Measurements from ENCODE around the gene HOXC6.
"Not testable (repeated sequence)": the region's sequence is repeated elsewhere in the genome, so short reads cannot be mapped to it uniquely, and the experiment has no call there.

HOXC6 gene

DNA sequence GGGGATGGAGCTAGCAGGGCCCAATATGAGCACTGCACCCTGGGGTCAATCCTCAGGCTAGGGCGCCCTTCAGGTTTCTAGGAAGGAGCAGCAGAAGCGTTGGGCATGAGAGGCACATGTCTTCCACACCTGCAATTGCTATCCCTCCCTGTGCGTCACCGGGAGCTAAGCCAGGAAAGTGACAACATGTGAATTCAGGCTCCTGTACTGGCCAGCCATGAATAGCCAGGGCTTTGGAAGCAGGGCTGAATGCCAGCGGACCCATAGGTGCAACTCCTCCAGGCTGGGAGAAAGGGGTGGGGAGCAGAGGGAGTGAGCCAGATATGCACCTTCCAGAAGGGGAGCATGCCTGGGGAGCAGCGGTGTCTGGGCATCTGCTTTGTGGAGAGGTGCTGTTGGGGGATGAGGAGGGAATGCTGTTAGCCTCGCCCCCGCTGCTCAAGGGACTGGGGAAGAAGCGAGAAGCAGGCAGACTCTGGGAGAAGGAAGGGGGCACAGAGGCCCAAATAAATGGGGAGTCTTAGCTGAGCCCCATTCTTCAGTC lies 10.7 kb downstream of the HOXC6 start:
- in situ Hi-C loops (cut with HindIII; ENCODE audit: low sequenced_read_pairs): no loop called here

DNA sequence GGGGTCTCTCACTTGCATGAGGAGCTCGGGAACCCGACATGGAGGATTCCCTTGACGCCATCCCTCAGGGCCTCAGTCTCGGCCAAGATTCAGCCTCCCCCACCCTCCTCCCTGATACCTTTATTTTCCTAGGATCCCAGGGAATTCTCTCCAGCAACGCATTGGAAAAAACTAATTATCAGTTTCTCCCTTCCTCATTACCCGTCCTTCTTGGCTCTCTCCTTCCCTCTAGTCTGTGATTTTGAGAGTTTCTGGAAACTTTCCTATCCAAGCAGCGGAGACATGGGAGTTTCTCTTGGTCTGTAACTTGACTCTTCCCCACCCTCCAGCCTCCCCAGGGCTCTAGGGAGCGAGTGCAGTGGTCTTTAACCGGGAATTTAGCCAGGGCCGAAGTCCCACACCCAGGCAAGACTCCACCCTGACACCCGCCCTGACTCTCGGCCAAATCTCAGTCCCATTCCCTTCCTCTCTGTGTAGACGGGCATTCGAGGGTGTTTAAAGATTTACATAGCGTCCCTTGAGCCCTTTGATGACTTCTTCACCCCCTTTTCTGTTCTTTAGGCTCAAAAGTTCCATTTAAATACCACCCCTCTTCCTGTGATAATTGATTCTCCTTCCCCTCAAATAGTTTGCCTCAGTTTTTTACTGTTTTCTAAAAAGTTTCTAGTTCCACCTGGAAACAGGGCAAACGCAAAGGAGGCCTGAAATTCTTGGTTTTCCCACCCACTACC lies 11.3 kb downstream of the HOXC6 start:
- in situ Hi-C loops (cut with HindIII; ENCODE audit: low sequenced_read_pairs): no loop called here

DNA sequence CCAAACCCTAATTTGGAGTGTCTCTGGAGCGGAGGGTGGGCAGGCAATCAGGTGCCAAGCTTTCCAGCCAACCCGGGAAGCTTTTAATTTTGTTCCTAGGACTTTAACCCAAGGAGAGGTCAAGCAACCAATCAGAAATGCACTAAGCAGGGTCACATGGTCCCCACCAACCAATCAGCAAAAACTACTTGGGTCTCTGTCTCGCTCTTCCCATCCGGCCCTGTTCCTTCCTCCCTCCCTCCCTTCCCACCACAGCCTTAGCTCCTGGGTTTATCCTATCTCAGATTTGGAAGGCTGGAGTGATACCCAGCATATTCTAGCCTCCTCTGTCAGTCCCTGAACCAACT lies 11.9 kb downstream of the HOXC6 start:
- in situ Hi-C loops (cut with HindIII; ENCODE audit: low sequenced_read_pairs): no loop called here

DNA sequence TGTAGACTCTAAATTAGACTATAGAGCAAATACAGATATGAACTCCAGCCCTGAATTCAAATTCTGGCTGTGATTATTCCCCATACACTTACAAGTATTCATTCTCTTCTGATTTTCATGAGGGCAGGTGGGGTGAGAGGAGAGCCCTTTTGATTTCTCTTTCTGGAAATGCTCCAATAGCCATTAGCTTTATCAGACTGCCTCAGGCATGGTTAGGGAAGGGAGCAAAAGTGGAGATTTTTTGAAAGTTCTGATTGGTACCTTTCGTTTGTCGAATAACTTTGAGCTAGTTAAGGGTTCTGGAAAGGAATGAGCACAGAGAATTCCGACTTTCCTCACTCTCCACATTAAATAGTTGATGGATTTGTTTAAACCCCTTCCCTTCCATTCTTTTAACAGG lies 12.4 kb downstream of the HOXC6 start:
- in situ Hi-C loops (cut with HindIII; ENCODE audit: low sequenced_read_pairs): no loop called here

DNA sequence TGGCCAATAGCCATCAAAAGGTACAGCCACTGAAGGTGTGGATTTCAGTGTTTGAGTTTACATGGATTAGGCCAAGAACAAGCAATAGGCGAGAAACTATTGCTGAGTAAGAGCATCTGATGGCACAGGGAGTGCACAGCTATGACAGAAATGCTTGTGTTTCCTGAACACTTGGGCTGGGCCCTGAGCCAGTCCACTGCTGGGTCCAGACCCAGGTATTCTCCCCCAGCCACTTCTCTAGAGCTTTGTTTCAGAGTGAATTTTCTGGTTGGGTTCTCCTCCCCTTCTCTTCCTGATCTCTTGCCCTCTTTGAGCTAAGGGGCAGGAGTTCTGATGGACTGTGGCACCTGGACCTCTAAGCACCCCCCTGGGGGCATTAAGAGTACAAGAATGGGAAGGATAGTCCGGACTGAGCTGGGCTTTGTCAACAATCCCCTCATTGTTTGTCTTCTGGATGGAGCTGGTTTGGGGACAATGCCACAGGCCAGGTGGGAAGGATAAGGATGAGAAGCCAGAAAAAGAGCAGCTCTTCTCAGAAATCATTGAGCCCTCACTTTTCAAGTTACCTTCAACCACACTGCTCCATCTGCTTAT lies 13.0 kb downstream of the HOXC6 start:
- in situ Hi-C loops (cut with HindIII; ENCODE audit: low sequenced_read_pairs): no loop called here

DNA sequence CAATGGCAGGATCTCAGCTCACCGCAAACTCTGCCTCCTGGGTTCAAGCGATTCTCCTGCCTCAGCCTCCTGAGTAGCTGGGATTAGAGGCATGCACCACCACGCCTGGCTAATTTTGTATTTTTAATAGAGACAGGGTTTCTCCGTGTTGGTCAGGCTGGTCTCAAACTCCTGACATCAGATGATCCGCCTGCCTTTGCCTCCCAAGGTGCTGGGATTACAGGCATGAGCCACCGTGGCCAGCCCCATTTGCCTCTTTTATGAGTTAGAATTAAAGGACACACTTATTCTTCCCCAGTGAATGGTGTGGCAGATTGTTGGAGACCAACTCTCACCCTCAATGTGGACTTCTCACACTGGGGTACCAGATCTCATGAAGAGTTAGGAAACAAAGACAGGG lies 13.8 kb downstream of the HOXC6 start:
- in situ Hi-C loops (cut with HindIII; ENCODE audit: low sequenced_read_pairs): not testable (repeated sequence)

DNA sequence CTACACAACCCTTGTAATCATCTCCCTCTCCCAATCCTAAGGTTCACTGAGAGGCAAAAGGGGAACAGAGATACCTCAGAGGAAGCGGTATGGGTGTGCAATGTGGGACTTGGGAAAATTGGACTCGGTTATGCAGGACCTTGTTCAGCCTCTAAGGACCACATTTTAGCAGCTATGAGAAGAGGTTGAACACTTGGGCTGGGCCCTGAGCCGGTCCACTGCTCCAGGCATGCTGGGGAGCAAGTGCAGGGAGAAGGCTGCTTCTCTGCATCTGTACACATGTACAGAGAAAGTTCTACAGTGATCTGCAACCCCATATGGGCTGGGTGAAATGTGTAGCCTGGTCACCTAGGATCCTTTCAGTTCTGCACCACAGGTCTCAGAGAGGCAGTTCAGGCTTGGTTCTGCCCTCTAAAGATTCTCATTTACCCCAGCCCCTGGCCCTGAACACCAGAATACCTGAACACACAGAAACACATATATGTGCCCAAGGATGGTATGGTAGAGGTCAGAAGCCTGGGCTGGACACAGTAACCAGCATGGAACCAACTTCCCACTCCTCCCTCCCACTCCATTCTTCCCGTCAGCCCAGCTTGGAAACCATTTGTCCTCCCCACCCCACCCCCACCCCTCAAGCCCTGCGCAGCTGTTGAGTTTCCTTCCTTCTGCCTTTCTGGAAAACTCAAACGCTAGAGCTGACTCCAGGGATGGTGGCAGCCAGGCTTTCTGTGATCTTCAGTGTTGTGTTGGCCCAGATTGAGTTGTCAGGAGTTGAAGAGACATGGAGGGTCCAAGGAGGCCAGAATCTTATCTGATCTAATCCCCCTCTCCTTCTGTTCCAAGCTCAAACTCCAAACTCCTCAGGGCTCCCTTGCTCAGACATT lies 15.0 kb downstream of the HOXC6 start:
- in situ Hi-C loops (cut with HindIII; ENCODE audit: low sequenced_read_pairs): no loop called here

DNA sequence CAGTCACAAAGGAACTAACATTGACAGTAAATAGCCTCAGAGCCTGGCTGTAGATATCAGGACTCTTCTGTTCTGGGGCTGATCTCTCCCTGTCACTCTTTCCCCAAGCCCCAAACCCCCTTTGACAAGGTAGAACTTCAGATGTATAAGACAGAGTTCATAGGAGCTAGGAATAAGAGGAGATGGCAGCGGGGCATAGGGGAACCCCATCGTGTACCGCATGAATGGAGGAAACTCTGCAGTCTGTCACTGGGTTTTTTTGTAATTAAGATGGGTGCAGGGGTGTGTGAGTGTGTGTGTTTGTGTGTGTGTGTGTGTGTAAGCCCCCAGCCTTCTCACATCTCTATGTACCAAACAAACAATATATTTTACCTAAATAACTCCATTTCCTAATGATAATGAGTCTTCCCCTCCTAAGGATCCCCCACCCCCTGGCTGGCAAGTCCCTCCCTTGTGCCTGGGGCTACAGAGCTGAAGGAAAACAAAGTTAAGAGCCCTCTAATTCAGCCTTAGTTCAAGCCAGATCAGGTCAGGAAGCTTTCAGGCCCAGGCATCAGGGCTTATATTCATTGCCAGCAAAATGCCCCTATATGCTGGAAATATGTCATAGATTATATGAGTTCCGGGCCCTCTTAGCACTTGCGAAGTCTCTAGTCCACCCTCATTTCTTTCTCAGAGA lies 16.3 kb downstream of the HOXC6 start:
- in situ Hi-C loops (cut with HindIII; ENCODE audit: low sequenced_read_pairs): no loop called here

DNA sequence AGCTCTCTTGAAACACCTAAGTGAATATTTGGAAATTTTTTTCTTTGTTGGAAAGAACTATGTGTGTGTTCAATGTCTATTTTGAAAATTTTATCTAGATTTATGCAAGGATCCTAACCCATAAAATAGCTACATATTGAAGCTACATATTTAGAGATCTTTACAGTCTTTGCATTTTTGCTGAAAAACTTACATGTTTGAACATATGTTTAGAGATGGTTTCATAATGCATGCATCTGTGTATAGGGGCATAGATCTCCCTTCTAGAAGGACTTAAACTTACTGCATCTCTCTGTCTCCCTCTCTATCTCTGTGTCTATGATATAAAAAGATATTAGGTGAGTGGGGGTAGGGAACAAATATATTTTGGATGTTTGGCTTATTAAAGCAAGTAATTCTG lies 17.2 kb downstream of the HOXC6 start:
- in situ Hi-C loops (cut with HindIII; ENCODE audit: low sequenced_read_pairs): no loop called here

DNA sequence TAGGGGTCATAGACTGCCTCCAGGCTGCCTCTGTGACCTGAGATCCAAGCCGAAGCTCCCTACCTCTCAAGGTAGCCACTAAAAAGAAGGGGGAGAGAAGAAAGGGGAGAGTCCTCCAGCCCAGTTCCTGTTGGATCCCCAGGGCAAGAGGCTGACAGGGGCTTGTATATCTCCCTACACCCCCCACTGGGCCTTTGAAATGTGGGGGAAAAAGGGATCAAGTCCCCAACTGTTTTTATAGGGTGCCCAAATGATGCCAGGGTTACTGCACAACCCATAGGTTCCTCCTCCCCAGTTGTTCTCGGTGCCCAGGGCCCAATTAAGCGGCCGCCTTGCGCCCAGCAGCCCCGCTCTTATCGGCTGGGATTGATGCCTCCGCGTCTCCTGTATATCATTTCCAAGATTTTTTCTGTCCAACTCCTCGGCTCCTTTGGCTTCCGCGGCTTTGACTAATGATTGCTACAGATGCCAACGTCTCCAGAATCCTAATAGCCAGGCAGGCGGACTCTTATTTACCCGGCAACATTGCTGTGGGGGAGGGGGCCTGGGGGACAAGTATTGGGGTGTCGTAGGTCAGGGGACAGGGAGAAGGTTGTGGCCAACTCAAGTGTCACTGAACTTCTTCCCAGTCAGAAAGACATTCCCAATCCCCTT lies 17.8 kb downstream of the HOXC6 start:
- in situ Hi-C loops (cut with HindIII; ENCODE audit: low sequenced_read_pairs): no loop called here

DNA sequence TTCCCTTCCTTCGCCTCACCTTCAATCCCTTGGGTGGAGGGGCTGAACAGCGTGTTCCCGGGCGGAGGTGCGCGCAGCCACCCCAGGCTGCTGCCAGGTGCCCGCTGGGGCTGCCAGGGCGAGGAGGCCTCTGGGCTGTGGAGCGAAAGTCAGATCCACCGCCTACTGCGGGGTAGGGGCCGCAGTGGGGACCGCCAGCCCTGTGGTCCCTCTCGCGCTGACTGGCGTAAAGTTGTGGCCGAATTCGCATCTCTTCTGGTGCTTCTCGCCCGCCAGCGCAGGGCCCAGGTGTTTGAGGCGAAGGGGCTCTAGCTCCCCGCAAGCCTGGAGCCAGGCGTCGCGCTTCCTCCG lies 18.5 kb downstream of the HOXC6 start:
- in situ Hi-C loops (cut with HindIII; ENCODE audit: low sequenced_read_pairs): no loop called here

DNA sequence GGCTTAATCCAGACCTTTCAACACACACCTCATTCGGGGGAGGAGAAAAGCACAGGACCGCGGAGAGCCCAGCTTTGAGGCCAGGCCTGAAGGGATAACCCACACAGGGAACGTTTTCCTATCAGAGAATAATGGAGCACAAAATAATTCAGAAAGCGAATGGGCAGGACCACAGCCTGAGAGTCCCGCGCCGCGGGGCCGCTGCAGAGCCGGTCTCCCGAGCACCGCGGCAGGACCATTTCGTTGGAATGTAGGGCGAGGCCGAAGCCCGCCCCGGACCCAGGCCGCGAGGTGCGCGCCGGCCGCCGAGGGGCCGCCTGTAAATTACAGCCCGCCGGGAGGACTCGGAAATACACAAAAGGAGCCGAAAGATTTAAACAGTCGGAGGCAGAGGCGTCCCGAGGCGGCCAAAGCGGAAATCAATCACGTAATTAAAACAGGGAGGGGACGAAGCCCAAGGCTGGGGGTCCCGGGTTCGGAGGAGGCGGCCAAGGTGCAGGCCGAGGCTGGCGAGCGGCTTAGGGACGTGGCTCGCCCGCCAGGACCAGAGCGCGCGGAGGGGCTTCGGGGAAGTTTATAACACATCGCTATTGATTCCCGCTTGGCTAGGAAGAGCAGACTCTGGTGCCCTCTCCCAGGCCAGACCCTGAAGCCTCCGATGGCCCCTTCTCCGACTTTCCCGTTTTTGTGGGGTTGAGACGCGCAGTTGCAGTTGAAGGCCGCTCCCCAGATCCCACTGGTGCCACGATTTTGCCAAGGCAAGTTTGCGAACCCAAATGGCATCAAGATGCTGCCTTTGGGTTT lies 19.1 kb downstream of the HOXC6 start:
- in situ Hi-C loops (cut with HindIII; ENCODE audit: low sequenced_read_pairs): no loop called here

DNA sequence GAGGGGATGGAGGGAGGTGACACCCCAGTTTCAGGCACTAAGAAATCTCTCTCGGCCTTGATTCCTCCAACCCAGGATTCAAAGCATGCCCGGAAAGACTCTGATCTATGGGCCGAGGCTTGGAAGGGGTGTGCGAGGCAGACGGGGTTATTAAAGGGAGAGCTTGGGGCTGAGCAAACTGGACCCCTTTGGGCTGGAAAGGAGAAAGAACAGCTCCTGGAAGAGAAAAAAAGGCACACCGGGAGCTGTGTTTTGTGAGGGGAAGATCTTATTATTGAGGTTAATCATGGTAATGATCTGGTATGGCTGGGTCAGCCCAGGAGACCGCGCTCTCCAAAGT lies 19.7 kb downstream of the HOXC6 start:
- in situ Hi-C loops (cut with HindIII; ENCODE audit: low sequenced_read_pairs): no loop called here

DNA sequence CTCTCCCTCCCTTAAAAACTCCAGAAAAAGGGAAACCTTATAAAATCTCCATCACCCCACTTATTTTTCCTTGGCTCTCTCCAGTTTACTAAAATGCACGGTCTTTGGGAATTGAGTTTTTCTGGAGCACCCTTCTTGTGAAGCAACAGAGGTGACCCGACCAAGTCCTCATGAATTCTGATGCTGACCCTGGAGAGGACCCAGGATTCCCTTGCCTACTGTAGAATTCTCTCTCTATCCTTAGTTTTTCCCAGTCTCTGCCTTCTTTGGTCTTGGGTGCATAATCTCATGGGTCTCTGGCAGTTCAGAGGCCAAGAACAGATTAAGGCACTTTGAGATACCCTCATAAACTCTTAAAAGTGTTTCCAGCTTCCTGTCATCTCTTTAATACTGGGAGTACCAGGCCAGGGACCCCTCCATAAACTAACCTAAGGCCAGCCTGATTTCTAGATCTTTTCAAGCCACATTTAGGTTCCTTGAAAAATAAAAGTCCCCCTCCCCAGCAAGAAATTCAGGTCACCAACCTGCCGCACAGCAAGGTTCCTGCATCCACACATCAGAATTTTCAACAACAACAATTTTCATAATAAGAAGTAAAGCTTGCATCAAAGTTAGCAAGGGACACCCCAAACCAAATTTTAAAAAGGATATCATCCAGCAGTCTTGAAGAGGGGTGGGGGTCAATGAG lies 20.3 kb downstream of the HOXC6 start:
- in situ Hi-C loops (cut with HindIII; ENCODE audit: low sequenced_read_pairs): no loop called here

DNA sequence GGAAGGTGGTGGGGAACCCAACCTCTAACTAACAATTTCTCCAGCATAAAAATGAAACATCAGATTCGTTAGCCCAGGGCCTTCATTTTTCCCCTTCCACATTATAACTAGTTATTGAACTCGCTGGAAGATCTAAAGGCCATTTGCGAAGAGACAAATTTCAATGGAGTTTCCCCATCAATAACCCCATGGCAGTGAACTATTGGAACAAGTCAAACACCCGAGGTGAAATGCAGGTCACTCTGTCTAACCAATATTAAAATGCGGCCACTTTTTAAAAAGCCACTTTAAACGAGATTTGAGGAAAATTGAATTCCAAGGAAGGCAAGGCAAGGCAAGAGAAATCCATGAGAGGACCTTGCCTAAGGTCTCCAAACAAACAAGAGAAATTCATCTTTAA lies 20.9 kb downstream of the HOXC6 start:
- in situ Hi-C loops (cut with HindIII; ENCODE audit: low sequenced_read_pairs): no loop called here

DNA sequence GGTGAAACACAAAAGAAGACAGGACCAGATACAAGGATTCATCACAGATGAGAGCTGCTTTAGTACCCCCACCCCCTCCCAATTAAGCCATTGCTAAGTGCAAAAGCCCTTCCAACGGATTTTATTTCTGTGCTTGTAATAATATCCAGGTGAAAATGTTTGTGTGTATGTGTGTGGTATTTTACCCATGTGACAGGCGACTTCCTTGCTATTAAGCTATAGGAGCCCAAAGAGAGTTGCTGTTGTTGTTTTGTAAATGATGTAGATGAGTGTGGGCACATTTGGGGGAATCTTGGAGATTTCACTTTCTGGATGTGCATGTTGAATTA lies 22.2 kb downstream of the HOXC6 start:
- in situ Hi-C loops (cut with HindIII; ENCODE audit: low sequenced_read_pairs): no loop called here

DNA sequence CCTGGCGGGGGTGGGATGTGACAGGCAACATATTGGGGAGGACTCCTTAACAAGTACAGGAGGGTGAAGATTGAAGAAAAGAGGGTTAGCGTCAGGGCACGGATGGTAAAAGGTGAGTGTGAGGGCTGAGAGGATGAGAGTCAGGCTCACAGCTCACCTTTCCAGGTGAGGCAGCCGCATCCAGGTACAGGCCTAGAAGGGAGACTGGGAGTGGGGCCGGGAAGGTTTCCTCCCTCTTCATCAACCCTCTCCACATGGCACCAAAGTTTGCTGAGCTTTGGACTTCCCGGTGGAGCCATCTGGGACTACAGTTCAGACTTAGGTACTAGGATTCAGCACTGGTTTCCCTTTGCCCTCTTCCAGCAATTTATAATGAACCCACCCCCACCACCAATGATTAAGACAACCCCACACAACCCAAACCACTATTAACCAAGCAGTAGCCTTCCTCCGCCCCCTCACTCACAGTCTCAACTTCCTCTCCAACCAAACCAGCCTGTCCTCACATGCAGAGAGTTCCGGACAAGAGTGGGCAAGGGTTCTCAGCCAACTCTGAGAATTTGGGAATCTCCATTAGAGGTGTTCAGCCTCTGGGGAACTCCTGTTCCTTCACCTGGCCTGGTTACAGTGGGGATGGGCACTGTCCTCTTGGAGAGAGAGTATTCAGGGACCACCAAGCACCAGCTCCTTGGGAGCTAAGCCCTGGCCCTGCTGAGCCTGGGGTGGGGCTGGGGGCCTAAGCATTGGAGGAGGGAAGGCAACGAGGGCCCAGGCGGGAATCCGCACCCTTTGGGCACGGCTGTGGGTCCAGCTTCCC lies 23.0 kb downstream of the HOXC6 start:
- in situ Hi-C loops (cut with HindIII; ENCODE audit: low sequenced_read_pairs): no loop called here

DNA sequence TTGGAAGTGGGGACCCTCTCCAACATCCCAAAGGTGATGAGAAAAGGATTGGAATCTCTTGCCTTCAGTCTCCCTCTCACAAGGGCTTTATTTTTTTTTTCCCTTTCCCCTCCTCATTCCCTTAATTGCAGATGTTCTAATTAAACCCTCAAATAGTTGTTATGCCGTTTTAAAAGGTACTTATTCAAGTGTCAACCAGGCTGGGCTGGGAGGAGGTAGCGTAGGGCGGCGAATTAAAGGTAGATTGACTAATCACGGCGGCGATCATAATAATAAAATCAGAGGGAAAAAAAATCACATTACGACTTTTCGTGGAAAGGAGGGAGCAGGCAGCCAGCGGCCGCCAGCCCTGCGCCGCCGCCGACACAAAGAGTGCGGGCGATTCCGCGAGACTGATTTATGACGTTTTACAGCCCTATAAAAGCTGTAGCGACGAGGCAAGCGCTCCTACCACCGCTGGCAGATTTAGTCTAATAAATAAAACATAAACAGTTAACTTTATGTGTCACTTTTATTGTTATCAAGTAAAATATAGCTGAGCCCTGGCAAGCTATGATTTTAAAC lies 23.7 kb downstream of the HOXC6 start:
- in situ Hi-C loops (cut with HindIII; ENCODE audit: low sequenced_read_pairs): no loop called here
